HG03196 (cell line): ENCODE measurements around the gene ARHGEF1.

Experiments used
- ATAC-seq: cut with Tn5 transposase; IDR thresholded peaks from one replicate; pipeline ENCODE4 v1.9.1; 2021; ENCODE audit not compliant: unreplicated experiment

ARHGEF1 gene

DNA sequence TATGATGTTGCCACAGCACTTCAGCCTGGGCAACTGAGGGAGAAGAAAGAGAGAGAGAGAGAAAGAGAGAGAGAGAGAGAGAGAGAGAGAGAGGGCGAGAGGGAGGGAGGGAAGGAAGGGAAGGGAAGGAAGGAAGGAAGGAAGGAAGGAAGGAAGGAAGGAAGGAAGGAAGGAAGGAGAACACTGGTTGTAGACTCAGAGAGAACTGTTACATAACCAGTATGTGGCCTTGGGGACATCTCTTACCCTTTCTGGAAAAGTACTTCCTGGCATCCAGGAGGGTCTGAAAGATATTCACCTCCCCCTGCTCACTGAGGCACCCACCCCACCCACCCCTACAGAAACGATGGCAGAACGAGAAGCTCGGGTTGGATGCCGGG is 2.7 kb upstream of the ARHGEF1 start:
- no peak for ATAC-seq

DNA sequence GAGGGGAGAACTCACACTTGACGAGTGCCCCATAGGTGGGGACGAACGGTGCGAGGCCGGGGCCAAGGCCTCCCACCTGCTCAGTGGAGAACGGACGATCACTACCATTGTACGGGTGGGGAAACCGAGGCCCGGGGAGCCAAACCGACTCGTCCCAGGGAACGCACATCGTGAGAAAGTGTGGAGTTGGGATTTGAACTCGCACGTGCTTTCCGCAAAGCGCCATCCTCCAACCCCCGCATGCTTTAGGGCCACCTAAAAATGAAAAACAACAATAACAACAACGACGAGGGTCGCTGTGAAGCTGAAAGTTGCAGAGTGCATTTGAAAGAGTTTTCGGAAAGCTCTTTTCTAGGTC is 458 bp downstream of the ARHGEF1 start:
- no peak for ATAC-seq

DNA sequence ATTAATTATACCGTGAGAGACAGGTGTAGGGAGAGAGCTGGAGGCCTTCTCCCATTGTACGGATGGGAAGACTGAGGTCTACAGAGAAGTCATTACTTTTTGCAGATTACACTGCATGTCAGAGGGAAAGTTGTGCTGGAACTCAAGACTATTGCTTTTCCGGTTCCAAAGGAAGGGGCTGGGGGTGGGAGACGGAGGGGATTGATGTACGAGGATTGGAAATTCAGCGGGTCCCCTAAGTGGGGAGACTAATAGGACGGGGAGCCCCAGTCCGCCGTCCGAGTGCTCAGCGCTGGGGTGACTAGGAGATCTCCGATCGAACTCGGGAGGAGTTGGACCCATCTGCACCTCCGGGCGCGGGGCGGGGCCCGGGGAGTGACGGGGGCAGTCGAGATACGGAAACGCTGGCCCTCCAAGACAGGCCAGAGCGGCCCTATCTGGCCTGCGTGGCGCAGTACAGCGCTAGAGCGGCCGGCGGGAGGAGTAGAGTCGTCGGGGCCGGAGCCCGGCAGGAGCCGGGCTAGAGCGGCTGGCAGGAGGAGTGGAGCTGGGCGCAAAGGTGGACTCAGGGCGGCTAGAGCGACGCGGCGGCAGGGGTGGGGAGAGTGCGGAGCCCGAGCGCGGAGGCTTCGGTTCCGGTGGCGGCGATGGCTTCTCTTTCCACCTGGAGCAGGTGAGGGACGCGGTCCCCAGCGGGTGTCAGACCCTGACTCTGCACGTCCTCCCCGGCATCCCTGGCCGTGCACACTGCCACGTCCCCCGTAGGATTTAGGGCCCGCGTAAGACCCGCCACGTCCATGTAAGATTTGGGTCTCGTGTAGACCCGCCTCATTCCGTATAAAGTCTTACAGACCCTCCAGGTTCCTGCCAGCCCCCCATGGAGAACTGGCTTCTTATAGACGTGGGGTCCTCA is 1.1 kb downstream of the ARHGEF1 start:
- peak; percentile 69 for ATAC-seq

DNA sequence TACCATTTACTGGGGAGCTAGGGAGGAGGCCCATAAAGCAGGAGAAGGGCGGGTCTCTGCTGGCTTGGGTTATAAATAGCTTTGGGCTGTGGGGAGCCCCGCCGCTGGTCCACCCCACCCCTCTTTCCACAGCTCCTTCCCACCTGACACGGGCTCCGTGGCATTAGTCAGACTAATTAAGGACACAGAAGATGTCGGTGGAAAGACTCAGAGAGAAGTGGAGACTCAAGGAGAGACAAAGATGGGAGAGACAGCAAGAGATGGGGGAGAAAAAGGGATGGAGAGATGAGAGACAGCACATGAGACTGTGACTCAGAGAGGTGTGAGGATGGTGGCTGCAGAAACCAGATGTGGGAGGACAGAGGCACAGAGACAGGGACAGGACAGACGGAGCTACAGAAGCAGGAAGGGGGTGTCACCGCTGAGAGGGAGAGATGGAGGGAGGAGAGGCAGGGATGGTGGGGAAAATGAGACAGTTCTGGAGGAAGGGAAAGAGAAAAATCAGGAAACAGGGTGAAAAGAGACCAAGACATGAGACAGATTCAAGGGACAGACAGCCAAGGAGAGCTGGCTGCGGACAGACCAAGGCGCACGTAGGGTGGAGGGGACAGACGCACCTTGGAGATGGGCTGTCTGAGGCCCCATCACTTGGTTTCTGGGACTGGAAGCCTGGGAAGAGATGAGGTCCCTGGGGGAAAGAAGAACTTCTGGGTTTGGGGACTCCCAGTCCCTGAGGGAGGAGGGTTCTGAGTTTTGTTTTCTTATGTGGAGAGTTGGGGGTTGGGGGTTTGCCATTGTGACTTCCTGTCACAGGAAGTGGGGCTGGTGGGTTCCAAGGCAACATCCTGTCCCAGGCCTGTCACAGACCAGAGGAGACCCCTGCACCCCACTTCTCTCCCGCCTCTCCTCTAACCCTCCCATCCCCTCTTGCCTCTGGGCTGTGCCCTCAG is 4.1 kb downstream of the ARHGEF1 start:
- no peak for ATAC-seq

DNA sequence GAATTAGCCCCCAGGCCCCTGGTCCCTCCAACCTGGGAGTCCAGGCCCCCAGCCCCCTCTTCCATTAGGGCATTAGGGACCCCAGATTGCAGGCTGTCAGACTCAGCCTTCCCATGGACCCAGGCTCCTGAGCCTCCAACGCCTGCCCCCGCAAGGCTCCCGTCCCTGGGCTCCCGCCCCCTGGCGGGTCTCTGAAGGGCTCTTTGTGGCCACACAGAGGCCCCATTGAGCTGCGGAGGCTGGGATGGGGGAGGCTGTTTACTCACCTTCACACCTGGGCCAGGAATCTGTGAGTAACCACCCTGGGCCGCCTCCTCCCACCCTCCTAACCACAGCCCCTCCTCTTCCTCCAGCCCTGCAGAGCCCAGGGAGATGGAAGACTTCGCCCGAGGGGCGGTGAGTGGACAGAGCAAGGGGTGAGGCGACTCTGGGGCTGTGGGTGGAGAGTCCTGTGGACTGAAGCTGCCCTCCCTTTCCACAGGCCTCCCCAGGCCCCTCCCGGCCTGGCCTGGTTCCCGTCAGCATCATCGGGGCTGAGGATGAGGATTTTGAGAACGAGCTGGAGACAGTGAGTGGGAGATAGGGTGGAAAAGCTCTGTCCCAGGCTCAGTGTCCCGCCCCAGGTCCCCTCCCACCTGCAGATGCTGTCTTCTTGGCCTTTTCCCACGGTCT is 4.9 kb downstream of the ARHGEF1 start:
- no peak for ATAC-seq

DNA sequence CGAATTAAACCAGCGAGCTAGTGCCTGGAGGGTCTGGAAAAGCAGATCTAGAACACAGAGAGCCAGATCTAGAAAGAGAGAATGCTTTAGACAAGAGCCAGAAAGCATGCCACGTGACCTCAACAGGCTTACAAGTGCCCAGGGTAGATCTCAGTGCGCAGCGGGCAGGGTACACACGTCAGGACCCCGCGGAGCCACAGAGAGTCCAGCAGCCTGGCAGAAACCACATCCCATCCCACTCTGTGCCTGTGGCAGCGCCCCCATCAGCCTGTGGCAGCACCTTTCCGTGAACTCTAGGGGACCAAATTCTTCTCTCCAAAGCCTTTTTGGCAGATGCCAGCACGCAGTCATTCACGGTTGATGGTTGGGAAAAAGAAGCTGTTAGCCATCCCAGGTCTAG is 5.9 kb downstream of the ARHGEF1 start:
- ATAC-seq = no peak

DNA sequence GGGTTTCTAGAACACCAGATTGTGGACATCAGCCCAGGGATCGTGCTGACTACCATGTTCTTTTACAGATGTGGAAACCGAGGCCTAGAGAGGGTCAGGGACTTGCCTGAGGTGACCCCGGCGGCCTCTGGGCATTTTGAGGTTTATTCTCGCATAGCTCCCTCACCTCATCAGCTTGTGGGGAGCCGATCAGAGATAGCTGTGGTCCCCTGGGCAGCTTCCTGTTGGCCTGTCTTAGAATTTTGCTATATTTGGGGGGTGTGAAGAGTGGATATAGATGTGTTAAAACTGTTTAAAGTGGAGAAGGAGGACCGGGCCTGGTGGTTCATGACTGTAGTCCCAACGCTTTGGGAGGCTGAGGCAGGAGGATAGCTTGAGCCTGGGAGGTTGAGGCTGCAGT is 6.9 kb downstream of the ARHGEF1 start:
- ATAC-seq = no peak

DNA sequence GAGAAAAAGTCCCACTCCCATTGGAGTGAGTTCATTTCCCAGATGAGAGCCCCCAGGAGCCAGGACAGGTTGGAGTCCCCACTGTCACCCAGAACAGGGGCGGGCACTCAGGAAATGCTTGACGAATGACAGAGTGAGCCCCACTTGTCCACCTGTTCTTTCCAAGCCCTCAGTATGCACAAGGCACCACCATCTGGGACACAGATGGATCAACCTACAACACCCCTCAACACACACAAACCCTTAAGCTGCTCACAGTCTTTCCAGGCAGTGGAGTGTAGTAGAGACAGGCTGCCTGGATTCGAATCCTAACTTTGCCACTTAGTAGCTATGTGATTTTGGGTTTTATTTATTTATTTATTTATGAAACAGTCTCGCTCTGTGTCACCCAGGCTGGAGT is 8.0 kb downstream of the ARHGEF1 start:
- ATAC-seq = no peak

DNA sequence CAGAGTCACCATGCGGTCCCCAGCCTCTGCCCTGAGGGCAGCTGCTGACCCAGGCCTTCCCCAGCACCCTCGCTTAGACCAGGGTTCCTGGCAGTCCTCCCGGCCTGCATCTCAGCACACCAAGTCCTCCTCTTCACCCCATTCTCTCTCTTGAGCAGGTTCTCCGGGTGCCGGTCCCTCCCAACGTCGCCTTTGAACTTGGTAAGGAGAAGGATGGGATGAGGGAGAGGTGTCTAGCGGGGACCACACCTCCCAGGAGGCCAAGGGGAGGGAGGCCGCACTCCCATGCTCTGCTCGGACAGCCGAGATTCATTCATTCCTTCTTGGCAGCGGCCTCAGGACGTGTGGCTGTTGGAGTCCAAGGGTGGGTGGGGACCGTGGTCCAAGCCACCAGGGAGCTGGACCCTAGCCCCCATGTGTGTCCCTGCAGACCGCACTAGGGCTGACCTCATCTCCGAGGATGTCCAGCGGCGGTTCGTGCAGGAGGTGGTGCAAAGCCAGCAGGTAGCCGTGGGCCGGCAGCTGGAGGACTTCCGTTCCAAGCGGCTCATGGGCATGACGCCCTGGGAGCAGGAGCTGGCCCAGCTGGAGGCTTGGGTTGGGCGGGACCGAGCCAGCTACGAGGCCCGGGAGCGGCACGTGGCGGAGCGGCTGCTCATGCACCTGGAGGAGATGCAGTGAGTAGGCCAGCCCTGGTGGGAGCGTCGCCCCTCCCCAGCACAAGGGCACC is 9.4 kb downstream of the ARHGEF1 start:
- no peak for ATAC-seq

DNA sequence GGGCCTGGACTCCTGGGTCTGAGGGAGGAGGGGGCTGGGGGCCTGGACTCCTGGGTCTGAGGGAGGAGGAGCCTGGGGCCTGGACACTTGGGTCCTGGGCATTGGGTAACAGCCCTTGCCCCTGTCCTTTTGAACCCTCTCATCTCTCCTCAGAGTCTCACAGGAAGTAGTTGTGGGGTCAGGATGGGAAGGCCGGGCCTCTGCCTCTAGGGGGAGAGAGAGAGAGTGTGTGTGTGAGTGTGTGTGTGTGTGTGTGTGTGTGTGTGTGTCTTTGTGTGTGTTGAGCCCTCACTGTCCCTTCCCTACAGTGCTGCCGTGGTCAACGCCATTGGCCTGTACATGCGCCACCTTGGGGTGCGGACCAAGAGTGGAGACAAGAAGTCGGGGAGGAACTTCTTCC is 10.9 kb downstream of the ARHGEF1 start:
- ATAC-seq = no peak

DNA sequence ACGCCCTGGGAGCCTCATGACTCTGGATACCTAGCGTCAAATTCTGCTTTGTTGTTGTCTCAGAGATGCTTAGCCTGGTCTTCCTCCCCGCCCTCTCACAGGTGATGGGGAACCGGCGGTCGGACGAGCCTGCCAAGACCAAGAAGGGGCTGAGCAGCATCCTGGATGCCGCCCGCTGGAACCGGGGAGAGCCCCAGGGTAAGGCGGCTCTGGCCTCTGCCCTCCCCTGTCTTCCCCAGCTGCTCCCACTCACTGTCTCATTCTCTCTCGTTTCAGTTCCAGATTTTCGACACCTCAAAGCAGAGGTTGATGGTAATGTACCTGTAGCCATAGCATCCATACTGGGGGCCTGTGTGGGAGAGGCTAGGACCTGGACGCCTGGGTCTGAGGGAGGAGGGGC is 11.4 kb downstream of the ARHGEF1 start:
- ATAC-seq = no peak

DNA sequence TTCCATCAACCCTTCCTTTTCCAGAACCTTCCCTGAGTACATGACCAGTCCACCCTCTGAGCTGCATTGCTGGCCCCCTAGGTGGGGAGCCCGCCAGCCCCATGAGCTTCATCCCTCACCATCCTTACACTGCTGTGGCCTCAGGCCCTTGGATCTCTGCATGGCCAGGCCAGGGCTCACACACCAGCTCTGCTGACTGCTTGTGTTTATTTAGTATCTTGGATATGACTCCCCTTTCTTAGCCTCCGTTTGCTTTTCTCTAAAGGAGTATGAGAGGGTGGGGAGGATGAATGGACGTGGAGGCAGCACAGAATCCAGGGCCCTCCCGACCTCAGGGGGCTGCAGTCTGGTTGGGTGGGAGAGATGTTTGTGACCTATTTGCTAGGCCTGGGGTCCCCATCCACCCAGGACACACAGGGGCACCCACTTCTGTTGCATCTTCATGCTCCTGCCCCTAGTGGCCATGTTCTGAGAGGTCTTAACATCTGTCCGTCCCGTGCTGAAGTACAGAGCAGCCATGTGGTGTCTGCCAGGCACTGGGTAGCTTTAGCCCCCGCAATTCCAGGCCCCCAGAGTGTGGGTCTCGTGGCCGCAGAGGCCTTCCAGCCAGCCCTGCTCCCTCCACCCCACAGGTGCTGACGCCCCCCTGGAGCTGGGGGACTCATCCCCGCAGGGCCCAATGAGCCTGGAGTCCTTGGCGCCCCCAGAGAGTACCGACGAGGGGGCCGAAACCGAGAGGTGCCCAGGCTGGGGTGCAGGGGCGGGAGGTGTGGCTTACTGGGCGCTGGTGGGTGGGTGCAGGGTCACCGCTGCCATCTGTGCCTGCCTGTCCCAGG is 13.0 kb downstream of the ARHGEF1 start:
- ATAC-seq = no peak

DNA sequence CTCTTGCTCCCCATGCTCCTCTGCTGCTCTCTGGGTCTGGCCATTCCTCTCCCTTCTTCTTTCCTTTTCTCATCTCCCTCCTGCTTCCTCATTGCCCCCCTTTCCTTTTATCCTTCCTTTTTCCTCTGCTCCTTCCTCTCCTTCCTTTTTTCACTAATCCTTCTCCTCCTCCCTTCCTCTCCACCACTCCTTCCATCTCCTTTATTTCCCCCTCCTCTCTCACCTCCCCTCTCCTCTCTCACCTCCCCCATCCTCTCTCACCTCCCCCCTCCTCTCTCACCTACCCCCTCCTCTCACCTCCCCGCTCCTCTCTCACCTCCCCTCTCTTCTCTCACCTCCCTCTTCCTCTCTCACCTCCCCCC is 13.6 kb downstream of the ARHGEF1 start:
- no peak for ATAC-seq

DNA sequence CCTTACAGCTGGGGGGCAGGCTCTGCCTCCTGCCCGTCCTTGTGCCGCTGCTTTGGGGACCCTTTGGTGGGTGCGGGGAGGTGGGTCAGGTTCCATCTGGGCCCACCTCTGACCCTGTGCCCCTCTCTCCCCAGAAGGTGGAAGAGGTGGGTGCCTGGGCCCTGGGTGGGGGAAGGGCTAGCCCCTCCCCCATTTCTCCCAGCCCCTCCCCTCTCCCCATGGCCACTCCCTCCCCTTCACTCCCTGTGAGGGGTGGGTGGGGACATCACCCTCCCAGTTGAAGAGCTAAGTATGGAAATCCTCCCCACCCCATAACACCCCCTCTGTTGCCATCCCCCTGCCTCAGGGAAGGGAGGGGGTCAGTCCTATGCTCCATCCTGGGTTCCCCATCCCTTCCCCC is 14.2 kb downstream of the ARHGEF1 start:
- no peak for ATAC-seq

DNA sequence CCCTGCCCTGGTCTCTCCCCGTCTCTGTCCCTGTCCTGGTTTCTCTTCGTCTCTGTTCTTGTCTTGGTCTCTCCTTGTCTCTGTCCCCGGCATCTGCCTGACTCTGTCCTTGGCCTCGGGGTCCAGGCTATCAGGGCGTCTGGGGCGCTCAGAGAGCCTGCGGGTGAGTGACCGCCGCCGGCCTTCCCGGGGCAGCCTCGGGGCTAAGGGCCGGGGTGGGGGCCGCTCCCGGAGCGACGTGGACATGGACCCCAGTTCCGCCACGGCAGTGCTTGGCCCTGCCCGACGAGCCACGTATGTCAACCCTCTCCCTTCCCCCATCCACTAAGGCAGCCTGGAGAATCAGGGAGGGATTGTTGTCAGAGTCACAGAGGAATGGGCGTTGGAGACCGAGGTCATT is 14.8 kb downstream of the ARHGEF1 start:
- ATAC-seq = no peak

DNA sequence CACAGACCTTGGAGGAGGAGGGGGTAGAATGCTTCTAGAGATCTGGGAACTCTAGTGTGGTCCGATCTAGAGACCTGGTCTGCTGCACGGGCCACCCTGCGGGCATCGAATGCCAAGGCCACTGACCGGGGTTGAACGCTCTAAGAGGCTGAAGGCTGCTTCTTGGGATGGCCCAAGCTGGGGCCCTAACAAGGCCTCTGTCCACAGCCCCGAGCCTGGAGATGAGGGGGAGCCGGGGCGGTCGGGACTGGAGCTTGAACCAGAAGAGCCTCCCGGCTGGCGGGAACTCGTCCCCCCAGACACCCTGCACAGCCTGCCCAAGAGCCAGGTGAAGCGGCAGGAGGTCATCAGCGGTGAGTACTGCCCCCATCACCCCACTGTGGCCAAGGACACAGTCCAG is 15.3 kb downstream of the ARHGEF1 start:
- ATAC-seq = no peak

DNA sequence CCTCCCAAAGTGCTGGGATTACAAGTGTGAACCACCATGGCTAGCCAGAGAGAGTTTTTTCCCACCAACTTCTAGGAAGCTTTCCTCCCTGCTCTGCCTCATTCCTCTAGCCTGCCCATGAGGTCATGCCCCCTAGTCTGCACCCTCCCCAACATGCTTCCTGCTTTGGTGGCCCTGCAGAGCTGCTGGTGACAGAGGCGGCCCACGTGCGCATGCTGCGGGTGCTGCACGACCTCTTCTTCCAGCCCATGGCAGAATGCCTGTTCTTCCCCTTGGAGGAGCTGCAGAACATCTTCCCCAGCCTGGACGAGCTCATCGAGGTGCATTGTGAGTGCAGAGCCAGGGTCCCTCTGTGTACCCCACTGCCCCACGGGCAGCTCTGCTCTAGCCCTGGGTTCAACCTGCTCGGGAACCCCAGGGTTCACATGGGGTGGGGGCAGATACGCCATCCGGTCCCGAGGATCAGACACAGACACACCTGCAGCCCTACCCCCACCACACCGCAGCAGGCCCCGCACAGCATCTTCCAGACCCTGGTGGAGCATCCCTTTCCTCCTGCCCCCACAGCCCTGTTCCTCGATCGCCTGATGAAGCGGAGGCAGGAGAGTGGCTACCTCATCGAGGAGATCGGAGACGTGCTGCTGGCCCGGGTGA is 18.9 kb downstream of the ARHGEF1 start:
- ATAC-seq = no peak

DNA sequence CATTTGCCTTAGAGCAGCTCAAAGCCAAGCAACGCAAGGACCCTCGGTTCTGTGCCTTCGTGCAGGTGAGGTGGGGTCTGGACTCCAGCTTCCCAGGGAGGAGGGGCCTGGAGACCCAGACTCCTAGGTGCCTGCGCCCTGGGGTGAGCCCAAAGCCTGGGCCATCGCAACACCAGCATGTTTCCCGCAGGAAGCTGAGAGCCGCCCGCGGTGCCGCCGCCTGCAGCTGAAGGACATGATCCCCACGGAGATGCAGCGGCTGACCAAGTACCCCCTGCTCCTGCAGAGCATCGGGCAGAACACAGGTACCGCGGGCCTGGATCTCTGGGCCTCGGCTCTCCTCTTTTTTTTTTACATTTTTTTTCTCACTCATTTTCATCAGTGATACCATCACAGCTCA is 19.6 kb downstream of the ARHGEF1 start:
- ATAC-seq = no peak

DNA sequence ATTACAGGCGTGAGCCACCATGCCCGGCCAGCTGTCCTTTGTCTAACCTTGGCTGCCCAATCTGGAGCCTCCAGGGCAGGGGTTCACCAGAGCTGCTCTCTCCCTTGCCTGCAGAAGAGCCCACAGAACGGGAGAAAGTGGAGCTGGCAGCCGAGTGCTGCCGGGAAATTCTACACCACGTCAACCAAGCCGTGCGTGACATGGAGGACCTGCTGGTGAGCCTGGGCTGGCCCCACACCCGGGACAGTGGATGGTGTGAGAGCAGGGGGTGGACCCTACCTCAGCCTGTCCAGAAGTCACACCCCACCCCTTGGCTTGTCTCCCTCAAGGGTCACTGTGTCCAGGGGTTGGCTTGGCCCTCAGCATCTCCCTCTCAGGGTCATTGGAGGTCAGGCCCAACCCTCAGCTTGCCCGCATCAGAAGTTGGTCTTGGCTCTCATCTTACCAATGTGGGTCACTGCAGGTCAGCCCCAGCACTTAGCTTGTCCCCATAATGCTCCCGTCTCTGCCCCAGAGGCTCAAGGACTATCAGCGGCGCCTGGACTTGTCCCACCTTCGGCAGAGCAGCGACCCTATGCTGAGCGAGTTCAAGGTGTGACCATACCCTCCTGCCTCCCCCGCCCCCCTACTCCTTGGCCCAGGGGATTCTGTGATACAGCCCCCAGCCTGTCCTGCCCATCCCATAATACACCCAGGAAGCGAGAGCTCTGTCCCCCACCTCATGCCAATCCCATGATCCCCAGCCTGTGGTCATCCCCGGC is 20.4 kb downstream of the ARHGEF1 start:
- no peak for ATAC-seq
